Activated CD4-positive, CD25-positive, alpha-beta regulatory T cell treated with anti-CD3 and anti-CD28 coated beads, Interleukin-2, amount 50 U/mL, for 24 hours (primary cell): Measurements from ENCODE around the gene SCTR.

Source experiments
- ATAC-seq, 2 donors: fragments of 150-1000 bp; cut with Tn5 transposase; one replicate each; pipeline ENCODE4 v1.10.0; 2021; ENCODE audit warnings: mild to moderate bottlenecking in 1 of 2, moderate library complexity in 1 of 2

The SCTR gene

GRCh38 chr2:119441376-119442225 lies 82.7 kb downstream of the SCTR start:
- no peak for ATAC-seq

- no peak for ATAC-seq
Measured at GRCh38 chr2:119440873-119441272, 83.4 kb downstream of the SCTR start.

GRCh38 chr2:119440501-119440870 lies 83.8 kb downstream of the SCTR start:
- ATAC-seq, result peak in 1 of 2 donors; percentile 17

- ATAC-seq, result no peak
Measured at GRCh38 chr2:119439574-119440500, 84.4 kb downstream of the SCTR start.

GRCh38 chr2:119438726-119439284 lies 85.5 kb downstream of the SCTR start:
- ATAC-seq, result no peak

GRCh38 chr2:119438128-119438656 lies 86.1 kb downstream of the SCTR start:
- no peak for ATAC-seq

- ATAC-seq, result no peak
Measured at GRCh38 chr2:119436993-119437772, 87.1 kb downstream of the SCTR start.

GRCh38 chr2:119435953-119436297 lies 88.4 kb downstream of the SCTR start:
- no peak for ATAC-seq

GRCh38 chr2:119435081-119435952 lies 89.0 kb downstream of the SCTR start:
- ATAC-seq, result no peak

- ATAC-seq, result no peak
Measured at GRCh38 chr2:119434664-119435063, 89.6 kb downstream of the SCTR start.

- ATAC-seq, result no peak
Measured at GRCh38 chr2:119433636-119434327, 90.5 kb downstream of the SCTR start.

GRCh38 chr2:119432851-119433522 lies 91.3 kb downstream of the SCTR start:
- no peak for ATAC-seq

- ATAC-seq, result no peak
Measured at GRCh38 chr2:119431976-119432850, 92.1 kb downstream of the SCTR start.

- ATAC-seq, result peak in 1 of 2 donors; percentile 48
Measured at GRCh38 chr2:119431155-119431975, 92.9 kb downstream of the SCTR start, which contains the start of gene TMEM37. Gene TMEM37, plus strand, starts transcription at chr2:119431854. Its CDS starts 50 bp downstream, at chr2:119431904.

- ATAC-seq, result no peak
Measured at GRCh38 chr2:119430023-119430498, 94.2 kb downstream of the SCTR start.

GRCh38 chr2:119429225-119429981 lies 94.9 kb downstream of the SCTR start:
- ATAC-seq, result no peak
